Keratinocyte (primary cell): ENCODE data around the gene PLD5. TPM values are rescaled to one million over a fixed set of nuclear protein-coding genes. Genes with fewer than 3 reads are reported as not detected.

Experiments
- DNase-seq: peaks from one replicate; pipeline ENCODE4 v3.0.0-alpha.2; 2011; ENCODE audit warnings: low read depth, missing footprints, low spot score
- FAIRE-seq: peaks from 2 replicates; lab custom pipeline; 2011; peaks lifted over from hg19 to GRCh38; lab: Jason Lieb, UNC
- H2AFZ ChIP-seq: 2 replicates; pipeline ENCODE4 v1.6.0; 2012; ENCODE audit warnings: low read length, control low read depth, inconsistent platforms; ENCODE audit not compliant: control insufficient read depth
- H3K27ac ChIP-seq: 2 replicates; pipeline ENCODE4 v1.5.1; 2011; ENCODE audit warnings: low read length; ENCODE audit not compliant: control insufficient read depth, insufficient read depth
- H3K27me3 ChIP-seq: 3 replicates; pipeline ENCODE4 v1.6.0; 2011; ENCODE audit warnings: low read length; ENCODE audit not compliant: control insufficient read depth, insufficient read depth; ENCODE audit errors: extremely low read depth
- H3K36me3 ChIP-seq, 2 experiments: 2 replicates in 1 of 2; 3 replicates in 1 of 2; pipeline ENCODE4 v1.5.1; 2011; ENCODE audit warnings: low read length in 2 of 2, mild to moderate bottlenecking in 1 of 2; ENCODE audit not compliant: control insufficient read depth in 2 of 2, insufficient read depth in 2 of 2; ENCODE audit errors: extremely low read depth in 1 of 2
- H3K4me1 ChIP-seq: 3 replicates; pipeline ENCODE4 v1.5.1; 2011; ENCODE audit warnings: low read length; ENCODE audit not compliant: control insufficient read depth, insufficient read depth; ENCODE audit errors: extremely low read depth
- H3K4me2 ChIP-seq: 3 replicates; pipeline ENCODE4 v1.6.0; 2011; ENCODE audit warnings: low read depth, low read length; ENCODE audit not compliant: control insufficient read depth, insufficient read depth; ENCODE audit errors: extremely low read depth
- H3K4me3 ChIP-seq, 3 experiments: fragments of 200-600 bp in 1 of 3; sonication (generic) in 1 of 3; 2 replicates in 2 of 3; 3 replicates in 1 of 3; pipeline ENCODE4 v1.5.1; 2011 to 2016; ENCODE audit warnings: low read length in 3 of 3, mild to moderate bottlenecking in 3 of 3, control low read depth in 2 of 3, inconsistent platforms in 1 of 3, low read depth in 1 of 3, mixed read lengths in 1 of 3, mixed run types in 1 of 3, moderate library complexity in 1 of 3; ENCODE audit not compliant: control insufficient read depth in 2 of 3, insufficient read depth in 2 of 3; ENCODE audit errors: extremely low read depth in 1 of 3
- H3K79me2 ChIP-seq: 2 replicates; pipeline ENCODE4 v1.6.0; 2012; ENCODE audit warnings: low read length; ENCODE audit not compliant: control insufficient read depth, insufficient read depth
- H3K9ac ChIP-seq: 3 replicates; pipeline ENCODE4 v1.6.0; 2011; ENCODE audit warnings: low read length; ENCODE audit not compliant: control insufficient read depth, insufficient read depth; ENCODE audit errors: extremely low read depth
- H3K9me1 ChIP-seq: 3 replicates; pipeline ENCODE4 v1.6.0; 2011; ENCODE audit warnings: low read length; ENCODE audit not compliant: control insufficient read depth, insufficient read depth; ENCODE audit errors: extremely low read depth
- H3K9me3 ChIP-seq: 2 replicates; pipeline ENCODE4 v1.5.1; 2012; ENCODE audit warnings: low read depth, low read length; ENCODE audit not compliant: control insufficient read depth
- H4K20me1 ChIP-seq: 3 replicates; pipeline ENCODE4 v1.6.0; 2011; ENCODE audit warnings: low read length; ENCODE audit not compliant: control insufficient read depth, insufficient read depth; ENCODE audit errors: extremely low read depth
- EZH2 ChIP-seq: IDR thresholded peaks from one replicate; pipeline ENCODE4 v1.6.1; 2012; ENCODE audit warnings: inconsistent platforms, mild to moderate bottlenecking, low read length, moderate library complexity
- dilution Hi-C: fragments of 300-500 bp; cut with MboI; formaldehyde crosslinking; loops from one replicate; pipeline ENCODE4 v1.7.0; 2020; ENCODE audit warnings: low sequenced_read_pairs; ENCODE audit not compliant: extremely low pct_ligation_motif_present
- polyA plus RNA-seq, 5 experiments: library from polyadenylated mRNA; depleted of rRNA in 3 of 5; stranded (reverse) in 3 of 5; stranded (forward) in 1 of 5; unstranded in 1 of 5; fragments of >200 nt; gene quantifications; 1 replicate in 1 of 5; 2 replicates in 3 of 5; 3 replicates in 1 of 5; pipeline versions ENCODE4 v1.2.1 to v1.2.3, GENCODE V29; 2011 to 2012; ENCODE audit warnings: missing spikeins in 2 of 5, low read depth in 1 of 5, low replicate concordance in 1 of 5
- TF ChIP-seq, protein P1 (sequence below), 3 experiments: IDR thresholded peaks in 1 of 3; conservative IDR thresholded peaks in 1 of 3; optimal IDR thresholded peaks in 1 of 3; 2 replicates in 2 of 3; 3 replicates in 1 of 3; pipeline versions ENCODE3 to v1.5.1; 2011; ENCODE audit warnings: low read length in 3 of 3, mild to moderate bottlenecking in 3 of 3, moderate library complexity in 2 of 3, control low read depth in 1 of 3, inconsistent platforms in 1 of 3; ENCODE audit not compliant: insufficient read depth in 2 of 3; ENCODE audit errors: extremely low read depth in 1 of 3

PLD5 gene
- polyA plus RNA-seq, 1 donor (not counting 4 experiments of a cell fraction or from before 2014, with no cell fraction given), result 7.2 TPM

DNA sequence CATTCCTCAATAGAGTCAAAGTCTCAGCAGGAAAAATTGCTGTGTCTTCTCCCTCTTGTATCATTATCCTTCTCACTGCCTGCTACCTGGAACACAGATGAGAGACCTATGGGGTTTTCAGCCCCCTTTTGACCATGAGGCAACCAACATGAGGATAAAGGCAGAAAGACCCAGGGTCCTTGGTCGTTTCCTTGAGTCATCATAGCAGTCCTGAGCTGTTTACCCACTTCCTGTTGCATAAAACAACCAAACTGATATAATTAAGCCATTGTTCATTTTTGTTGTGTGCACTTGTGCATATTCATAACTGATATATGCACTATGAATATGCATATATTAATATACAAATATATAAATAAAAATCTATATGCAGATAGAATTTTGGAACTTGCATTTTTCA lies 337.3 kb downstream of the PLD5 start:
- H3K9ac ChIP-seq, result no peak overlapping the region
- H3K4me1 ChIP-seq, result no peaks in the 10 kb centered on the region
- H3K27ac ChIP-seq, result no peak overlapping the region
- H3K9me3 ChIP-seq, result no peaks in the 10 kb centered on the region
- peaks cover 0 to 6% of the 10 kb centered on the region in 2 experiments for H3K36me3 ChIP-seq
- no peaks in the 10 kb centered on the region for H3K9me1 ChIP-seq
- H3K4me2 ChIP-seq, result no peak overlapping the region
- dilution Hi-C loops, result no loop called here
- H2AFZ ChIP-seq, result no peak overlapping the region
- no peaks in the 10 kb centered on the region for H4K20me1 ChIP-seq
- FAIRE-seq (no peak), DNase-seq (no peak)
- TF ChIP-seq, protein P1, sequence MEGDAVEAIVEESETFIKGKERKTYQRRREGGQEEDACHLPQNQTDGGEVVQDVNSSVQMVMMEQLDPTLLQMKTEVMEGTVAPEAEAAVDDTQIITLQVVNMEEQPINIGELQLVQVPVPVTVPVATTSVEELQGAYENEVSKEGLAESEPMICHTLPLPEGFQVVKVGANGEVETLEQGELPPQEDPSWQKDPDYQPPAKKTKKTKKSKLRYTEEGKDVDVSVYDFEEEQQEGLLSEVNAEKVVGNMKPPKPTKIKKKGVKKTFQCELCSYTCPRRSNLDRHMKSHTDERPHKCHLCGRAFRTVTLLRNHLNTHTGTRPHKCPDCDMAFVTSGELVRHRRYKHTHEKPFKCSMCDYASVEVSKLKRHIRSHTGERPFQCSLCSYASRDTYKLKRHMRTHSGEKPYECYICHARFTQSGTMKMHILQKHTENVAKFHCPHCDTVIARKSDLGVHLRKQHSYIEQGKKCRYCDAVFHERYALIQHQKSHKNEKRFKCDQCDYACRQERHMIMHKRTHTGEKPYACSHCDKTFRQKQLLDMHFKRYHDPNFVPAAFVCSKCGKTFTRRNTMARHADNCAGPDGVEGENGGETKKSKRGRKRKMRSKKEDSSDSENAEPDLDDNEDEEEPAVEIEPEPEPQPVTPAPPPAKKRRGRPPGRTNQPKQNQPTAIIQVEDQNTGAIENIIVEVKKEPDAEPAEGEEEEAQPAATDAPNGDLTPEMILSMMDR (optimal IDR thresholded peaks at IDR 0.05 in 1 of 3, IDR thresholded peaks at IDR 0.05 in 1 of 3, conservative IDR thresholded peaks at IDR 0.05 in 1 of 3; ENCODE audit: extremely low read depth in 1 of 3, insufficient read depth in 2 of 3, low read length in 3 of 3), result no peak
- TF ChIP-seq EZH2, result no peak
- H3K4me3 ChIP-seq, result no peak overlapping the region
- H3K79me2 ChIP-seq, result no peaks in the 10 kb centered on the region
- no peaks in the 10 kb centered on the region for H3K27me3 ChIP-seq

DNA sequence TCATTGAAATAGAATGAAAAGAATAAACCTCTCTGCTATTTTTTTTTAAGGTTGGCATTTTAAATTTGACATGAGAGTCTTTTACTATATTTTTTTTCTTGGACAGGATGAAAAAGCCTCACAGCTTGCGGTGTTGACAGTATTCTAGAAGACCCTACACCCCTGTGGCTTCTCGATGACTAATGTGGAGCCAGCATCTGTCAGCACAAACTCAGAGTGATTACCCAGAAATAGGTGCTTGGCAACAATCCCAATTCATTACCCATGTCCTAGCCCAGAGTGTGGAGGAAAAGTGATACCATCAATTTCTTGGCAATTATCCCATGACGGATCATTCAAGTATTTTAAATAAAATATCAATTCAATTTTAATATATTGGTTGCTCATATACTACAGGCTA lies 338.8 kb downstream of the PLD5 start:
- no peak overlapping the region for H3K27ac ChIP-seq
- FAIRE-seq, result no peak
- no peak overlapping the region for H3K9ac ChIP-seq
- H3K4me2 ChIP-seq, result no peak overlapping the region
- H3K27me3 ChIP-seq, result no peaks in the 10 kb centered on the region
- peaks cover 0 to 6% of the 10 kb centered on the region in 2 experiments for H3K36me3 ChIP-seq
- H3K4me1 ChIP-seq, result no peaks in the 10 kb centered on the region
- no peaks in the 10 kb centered on the region for H4K20me1 ChIP-seq
- dilution Hi-C loops, result no loop called here
- no peak overlapping the region for H3K4me3 ChIP-seq
- H3K9me3 ChIP-seq, result no peaks in the 10 kb centered on the region
- no peaks in the 10 kb centered on the region for H3K79me2 ChIP-seq
- DNase-seq, result no peak
- H2AFZ ChIP-seq, result no peak overlapping the region
- TF ChIP-seq, protein P1 (optimal IDR thresholded peaks at IDR 0.05 in 1 of 3, IDR thresholded peaks at IDR 0.05 in 1 of 3, conservative IDR thresholded peaks at IDR 0.05 in 1 of 3; ENCODE audit: extremely low read depth in 1 of 3, insufficient read depth in 2 of 3, low read length in 3 of 3), result no peak
- TF ChIP-seq EZH2, result no peak
- no peaks in the 10 kb centered on the region for H3K9me1 ChIP-seq
